Measurements from ENCODE around the gene TTC21A. TPM values are rescaled to one million over a fixed set of nuclear protein-coding genes. Genes with fewer than 3 reads are reported as not detected.
"Not testable (repeated sequence)": the region's sequence is repeated elsewhere in the genome, so short reads cannot be mapped to it uniquely, and the experiment has no call there.

TTC21A gene, protein sequence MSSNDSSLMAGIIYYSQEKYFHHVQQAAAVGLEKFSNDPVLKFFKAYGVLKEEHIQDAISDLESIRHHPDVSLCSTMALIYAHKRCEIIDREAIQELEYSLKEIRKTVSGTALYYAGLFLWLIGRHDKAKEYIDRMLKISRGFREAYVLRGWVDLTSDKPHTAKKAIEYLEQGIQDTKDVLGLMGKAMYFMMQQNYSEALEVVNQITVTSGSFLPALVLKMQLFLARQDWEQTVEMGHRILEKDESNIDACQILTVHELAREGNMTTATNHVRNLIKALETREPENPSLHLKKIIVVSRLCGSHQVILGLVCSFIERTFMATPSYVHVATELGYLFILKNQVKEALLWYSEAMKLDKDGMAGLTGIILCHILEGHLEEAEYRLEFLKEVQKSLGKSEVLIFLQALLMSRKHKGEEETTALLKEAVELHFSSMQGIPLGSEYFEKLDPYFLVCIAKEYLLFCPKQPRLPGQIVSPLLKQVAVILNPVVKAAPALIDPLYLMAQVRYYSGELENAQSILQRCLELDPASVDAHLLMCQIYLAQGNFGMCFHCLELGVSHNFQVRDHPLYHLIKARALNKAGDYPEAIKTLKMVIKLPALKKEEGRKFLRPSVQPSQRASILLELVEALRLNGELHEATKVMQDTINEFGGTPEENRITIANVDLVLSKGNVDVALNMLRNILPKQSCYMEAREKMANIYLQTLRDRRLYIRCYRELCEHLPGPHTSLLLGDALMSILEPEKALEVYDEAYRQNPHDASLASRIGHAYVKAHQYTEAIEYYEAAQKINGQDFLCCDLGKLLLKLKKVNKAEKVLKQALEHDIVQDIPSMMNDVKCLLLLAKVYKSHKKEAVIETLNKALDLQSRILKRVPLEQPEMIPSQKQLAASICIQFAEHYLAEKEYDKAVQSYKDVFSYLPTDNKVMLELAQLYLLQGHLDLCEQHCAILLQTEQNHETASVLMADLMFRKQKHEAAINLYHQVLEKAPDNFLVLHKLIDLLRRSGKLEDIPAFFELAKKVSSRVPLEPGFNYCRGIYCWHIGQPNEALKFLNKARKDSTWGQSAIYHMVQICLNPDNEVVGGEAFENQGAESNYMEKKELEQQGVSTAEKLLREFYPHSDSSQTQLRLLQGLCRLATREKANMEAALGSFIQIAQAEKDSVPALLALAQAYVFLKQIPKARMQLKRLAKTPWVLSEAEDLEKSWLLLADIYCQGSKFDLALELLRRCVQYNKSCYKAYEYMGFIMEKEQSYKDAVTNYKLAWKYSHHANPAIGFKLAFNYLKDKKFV (N-terminal part only)
- 1 to 10 TPM; 1.5 to 1.6 TPM for total RNA-seq

DNA sequence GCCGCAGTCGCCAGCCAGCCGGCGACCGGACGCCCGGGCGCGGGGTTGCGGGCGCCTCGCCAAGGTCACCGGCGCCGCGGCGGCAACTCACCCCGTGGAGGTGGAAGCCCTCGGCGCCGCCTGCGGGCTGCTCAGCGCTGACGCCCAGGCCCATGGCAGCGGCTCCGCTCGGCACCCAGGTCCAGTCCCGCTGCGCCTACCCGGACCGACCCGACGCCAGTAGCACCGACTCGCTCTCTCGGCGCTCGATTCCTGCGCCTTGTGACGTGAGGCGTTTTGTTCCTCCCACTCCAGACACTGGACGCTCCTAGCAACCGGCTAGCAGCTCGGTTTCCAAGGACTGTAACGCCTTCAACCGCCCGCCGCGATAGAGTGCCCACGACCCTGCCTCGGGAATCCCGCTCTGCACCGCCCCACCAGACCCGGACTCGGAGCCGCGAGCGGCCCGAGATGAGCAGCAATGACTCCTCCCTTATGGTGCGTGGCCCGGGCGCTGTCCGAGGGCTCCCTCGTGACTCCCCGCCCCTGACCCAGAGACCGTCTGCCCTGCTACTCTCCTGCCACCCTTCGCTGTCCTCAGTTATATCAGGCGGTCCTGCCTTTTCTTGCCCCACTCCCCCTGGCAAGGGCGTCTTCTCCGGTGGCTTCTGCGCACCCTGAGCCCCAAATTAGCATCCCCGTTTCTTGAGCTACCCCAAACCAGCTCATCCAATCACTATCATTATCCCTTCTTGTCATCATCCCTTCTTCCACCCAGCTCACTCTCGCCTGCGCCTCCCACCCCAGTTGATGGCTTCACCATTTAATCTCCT lies at the start of gene TTC21A, which contains the start of gene GORASP1:
TTC21A (plus strand) TSS at position 293 of the 812 bp plus-strand sequence; CDS start at position 451, 158 bp downstream.
GORASP1 (minus strand) TSS at position 240 of the 812 bp plus-strand sequence; CDS start at position 154, 86 bp downstream.
- Mint-ChIP-seq H3K9me3 (no peaks in the 10 kb centered on the region), H3K27ac (peak within 1 kb of the TSS; percentile 57), H3K36me3 (ENCODE audit: low read depth) (no peaks in the 10 kb centered on the region), H3K4me3 (peak within 1 kb of the TSS; percentile 83), H3K27me3 (ENCODE audit: low read depth) (no peaks in the 10 kb centered on the region), H3K4me1 (ENCODE audit: low read depth) (peaks cover 42% of the 10 kb centered on the region)
- CTCF ChIA-PET, result interaction anchor here (0.9 to 9.6 kb wide), 5 partner anchors 20 to 270 kb away, joined by 3 to 111 read pairs (median 7); no protein-coding TSS in a partner anchor
- intact Hi-C loops (cut with micrococcal nuclease), result loop anchor here (1.0 to 2.0 kb wide), 7 partner anchors 19 to 276 kb away; partner anchors contain the start of genes SLC25A38 and WDR48
- DNase-seq, result peak; percentile 79

GRCh38 chr3:39061228-39061627 lies 46.3 kb upstream of the TTC21A start:
- H3K27ac Mint-ChIP-seq; H3K36me3 Mint-ChIP-seq (ENCODE audit: low read depth); H3K9me3 Mint-ChIP-seq; CTCF ChIA-PET; H3K27me3 Mint-ChIP-seq (ENCODE audit: low read depth); DNase-seq; H3K4me3 Mint-ChIP-seq; intact Hi-C loops (cut with micrococcal nuclease): not testable (repeated sequence)
- peaks cover 40% of the 10 kb centered on the region for H3K4me1 Mint-ChIP-seq (ENCODE audit: low read depth)

GRCh38 chr3:39062180-39062579 lies 45.3 kb upstream of the TTC21A start:
- Mint-ChIP-seq H3K36me3 (ENCODE audit: low read depth) (peaks cover 3% of the 10 kb centered on the region), H3K27ac (no peak overlapping the region), H3K27me3 (ENCODE audit: low read depth) (no peaks in the 10 kb centered on the region), H3K4me1 (ENCODE audit: low read depth) (peaks cover 32% of the 10 kb centered on the region), H3K9me3 (no peaks in the 10 kb centered on the region), H3K4me3 (no peak overlapping the region)
- CTCF ChIA-PET, result no interaction called here
- intact Hi-C loops (cut with micrococcal nuclease), result no loop called here
- no peak for DNase-seq

- Mint-ChIP-seq H3K36me3 (ENCODE audit: low read depth) (peaks cover 7% of the 10 kb centered on the region), H3K4me1 (ENCODE audit: low read depth) (peaks cover 32% of the 10 kb centered on the region), H3K27ac (no peak overlapping the region), H3K27me3 (ENCODE audit: low read depth) (no peaks in the 10 kb centered on the region), H3K9me3 (no peaks in the 10 kb centered on the region), H3K4me3 (no peak overlapping the region)
- CTCF ChIA-PET, result no interaction called here
- no peak for DNase-seq
- intact Hi-C loops (cut with micrococcal nuclease), result loop anchor here (1.0 kb wide), 1 partner anchor 10 kb away; no protein-coding TSS in a partner anchor
Measured at GRCh38 chr3:39063143-39063542, 44.3 kb upstream of the TTC21A start.

DNA sequence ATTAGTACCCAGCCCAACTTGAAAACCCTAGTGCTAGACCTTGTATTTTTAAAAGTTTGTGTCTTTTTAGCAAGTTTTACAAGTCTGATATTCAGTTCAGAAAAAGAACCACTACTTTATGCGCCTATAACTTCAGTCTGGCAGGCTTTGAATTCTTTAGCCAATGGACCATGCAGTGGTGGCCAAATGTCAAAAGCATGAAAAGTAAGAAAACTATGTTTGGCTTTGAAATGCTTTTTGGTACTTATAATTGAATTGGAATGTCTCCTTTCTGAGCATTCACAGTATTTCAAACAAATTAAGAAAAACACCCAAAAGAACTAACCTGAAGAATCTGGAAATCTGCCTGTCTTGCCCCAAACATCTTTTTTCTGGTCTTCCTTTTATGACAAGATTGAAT lies 42.8 kb upstream of the TTC21A start:
- Mint-ChIP-seq H3K27ac (no peak overlapping the region), H3K4me3 (no peak overlapping the region), H3K36me3 (ENCODE audit: low read depth) (peaks cover 5% of the 10 kb centered on the region), H3K9me3 (no peaks in the 10 kb centered on the region), H3K27me3 (ENCODE audit: low read depth) (no peaks in the 10 kb centered on the region), H3K4me1 (ENCODE audit: low read depth) (peaks cover 21% of the 10 kb centered on the region)
- DNase-seq, result no peak
- CTCF ChIA-PET, result interaction anchor here (0.6 kb wide), 1 partner anchor 177 kb away, joined by 4 read pairs; no protein-coding TSS in a partner anchor
- intact Hi-C loops (cut with micrococcal nuclease), result no loop called here

- intact Hi-C loops (cut with micrococcal nuclease), result no loop called here
- CTCF ChIA-PET, result interaction anchor here (0.6 to 1.0 kb wide), 2 partner anchors 65 to 177 kb away, joined by 4 read pairs; no protein-coding TSS in a partner anchor
- DNase-seq, result peak; percentile 42
- Mint-ChIP-seq H3K4me3 (no peak overlapping the region), H3K27ac (no peak overlapping the region), H3K4me1 (ENCODE audit: low read depth) (peaks cover 21% of the 10 kb centered on the region), H3K9me3 (no peaks in the 10 kb centered on the region), H3K27me3 (ENCODE audit: low read depth) (no peaks in the 10 kb centered on the region), H3K36me3 (ENCODE audit: low read depth) (peaks cover 6% of the 10 kb centered on the region)
Measured at GRCh38 chr3:39065197-39065596, 42.3 kb upstream of the TTC21A start.

DNA sequence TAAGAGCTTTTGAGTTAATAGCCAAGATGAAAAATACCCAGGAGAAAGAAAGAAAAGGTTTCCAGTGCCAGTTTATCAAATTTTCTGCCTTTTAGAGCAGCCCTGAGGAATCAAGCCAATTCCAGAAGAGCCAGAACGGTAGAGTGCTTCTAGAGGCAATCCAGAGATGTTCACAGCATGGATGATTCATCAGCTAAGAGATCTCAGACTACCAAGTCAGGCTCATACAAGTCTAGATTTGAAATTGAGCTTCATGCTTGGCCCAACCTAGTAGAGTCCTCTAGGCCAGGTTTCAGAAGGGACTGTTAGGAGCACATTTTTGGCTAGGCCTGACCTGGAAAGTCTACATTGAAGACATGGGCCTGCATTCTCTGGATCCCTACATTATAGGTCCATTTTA lies 40.2 kb upstream of the TTC21A start:
- Mint-ChIP-seq H3K4me1 (ENCODE audit: low read depth) (peaks cover 12% of the 10 kb centered on the region), H3K4me3 (no peak overlapping the region), H3K36me3 (ENCODE audit: low read depth) (peaks cover 8% of the 10 kb centered on the region), H3K27me3 (ENCODE audit: low read depth) (no peaks in the 10 kb centered on the region), H3K9me3 (no peaks in the 10 kb centered on the region), H3K27ac (no peak overlapping the region)
- intact Hi-C loops (cut with micrococcal nuclease), result no loop called here
- DNase-seq, result no peak
- CTCF ChIA-PET, result interaction anchor here (0.8 to 1.2 kb wide), 2 partner anchors 37 to 68 kb away, joined by 3 to 4 read pairs; no protein-coding TSS in a partner anchor

- Mint-ChIP-seq H3K4me1 (ENCODE audit: low read depth) (peaks cover 5% of the 10 kb centered on the region), H3K4me3 (no peak overlapping the region), H3K27ac (no peak overlapping the region), H3K9me3 (no peaks in the 10 kb centered on the region), H3K27me3 (ENCODE audit: low read depth) (no peaks in the 10 kb centered on the region), H3K36me3 (ENCODE audit: low read depth) (peaks cover 10% of the 10 kb centered on the region)
- intact Hi-C loops (cut with micrococcal nuclease), result no loop called here
- DNase-seq, result no peak
- CTCF ChIA-PET, result interaction anchor here (0.9 to 1.4 kb wide), 2 partner anchors 17 to 548 kb away, joined by 3 read pairs; no protein-coding TSS in a partner anchor
Measured at GRCh38 chr3:39068556-39068955, 38.9 kb upstream of the TTC21A start.

DNA sequence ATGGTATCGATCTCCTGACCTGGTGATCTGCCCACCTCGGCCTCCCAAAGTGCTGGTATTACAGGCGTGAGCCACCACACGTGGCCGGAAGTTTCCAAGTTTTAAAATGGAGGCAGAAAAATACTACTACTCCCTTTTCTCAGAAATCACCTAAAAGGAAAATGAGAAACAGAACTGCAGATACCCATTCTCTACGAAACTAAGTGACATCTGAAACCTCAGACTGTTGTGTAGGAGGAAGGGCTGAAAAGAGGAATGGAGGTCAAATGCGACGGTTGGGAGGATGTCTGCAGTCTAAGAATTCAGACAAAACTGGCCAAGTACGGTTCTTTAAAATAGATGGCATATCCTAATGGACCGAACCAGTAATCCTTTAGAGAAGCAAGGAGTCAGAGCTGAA lies 31.6 kb upstream of the TTC21A start:
- peaks cover 3% of the 10 kb centered on the region for H3K4me1 Mint-ChIP-seq (ENCODE audit: low read depth)
- no peaks in the 10 kb centered on the region for H3K27me3 Mint-ChIP-seq (ENCODE audit: low read depth)
- H3K9me3 Mint-ChIP-seq, result no peaks in the 10 kb centered on the region
- CTCF ChIA-PET, result no interaction called here
- H3K27ac Mint-ChIP-seq, result peak overlapping the region; percentile 13
- DNase-seq, result no peak
- H3K36me3 Mint-ChIP-seq (ENCODE audit: low read depth), result peaks cover 14% of the 10 kb centered on the region
- intact Hi-C loops (cut with micrococcal nuclease), result no loop called here
- no peak overlapping the region for H3K4me3 Mint-ChIP-seq

DNA sequence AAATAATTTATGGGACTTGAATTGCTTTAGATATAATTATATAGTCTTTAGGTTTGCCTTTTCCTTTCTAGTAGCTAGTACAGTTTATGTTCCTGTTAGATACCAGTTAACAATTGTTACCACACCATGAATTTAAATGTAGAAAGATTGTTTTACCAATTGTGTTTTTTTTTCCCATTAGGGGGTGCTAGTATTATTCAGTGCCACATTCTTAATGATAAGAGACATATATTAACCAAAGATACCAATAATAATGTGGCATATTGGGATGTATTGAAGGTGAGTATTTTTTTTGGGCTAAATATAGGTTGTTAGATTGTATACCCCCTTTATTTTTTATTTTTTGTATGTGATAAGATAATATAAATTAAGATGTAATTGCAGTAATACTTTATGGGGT lies 27.9 kb upstream of the TTC21A start:
- CTCF ChIA-PET, result interaction anchor here (0.8 to 2.8 kb wide), 3 partner anchors 70 to 212 kb away, joined by 3 to 12 read pairs (median 3); no protein-coding TSS in a partner anchor

GRCh38 chr3:39080026-39080425 lies 27.5 kb upstream of the TTC21A start:
- Mint-ChIP-seq H3K27me3 (ENCODE audit: low read depth) (no peaks in the 10 kb centered on the region), H3K4me3 (no peak overlapping the region), H3K27ac (no peak overlapping the region), H3K36me3 (ENCODE audit: low read depth) (peaks cover 23% of the 10 kb centered on the region), H3K4me1 (ENCODE audit: low read depth) (peaks cover 18% of the 10 kb centered on the region), H3K9me3 (no peaks in the 10 kb centered on the region)
- intact Hi-C loops (cut with micrococcal nuclease), result no loop called here
- CTCF ChIA-PET, result interaction anchor here (0.8 to 2.8 kb wide), 4 partner anchors 69 to 212 kb away, joined by 3 to 12 read pairs (median 3); no protein-coding TSS in a partner anchor
- DNase-seq, result no peak

More for the DNA sequence above, 27.9 kb upstream of the TTC21A start:
- Mint-ChIP-seq H3K4me3 (no peak overlapping the region), H3K36me3 (ENCODE audit: low read depth) (peaks cover 24% of the 10 kb centered on the region), H3K9me3 (no peaks in the 10 kb centered on the region), H3K27me3 (ENCODE audit: low read depth) (no peaks in the 10 kb centered on the region), H3K4me1 (ENCODE audit: low read depth) (peaks cover 18% of the 10 kb centered on the region), H3K27ac (no peak overlapping the region)
- DNase-seq, result no peak
- intact Hi-C loops (cut with micrococcal nuclease), result no loop called here

Measured in activated naive CD4-positive, alpha-beta T cell treated with anti-CD3 and anti-CD28 coated beads for 36 hours (primary cell).